Stimulated activated naive CD8-positive, alpha-beta T cell treated with anti-CD3 and anti-CD28 coated beads, Interleukin-15, Interleukin-2, amounts not matched to agents 100 ng/mL and 50 ng/mL, for 24 hours (primary cell): ENCODE results near the gene KRTAP5-7.
"Not testable (repeated sequence)": the region's sequence is repeated elsewhere in the genome, so short reads cannot be mapped to it uniquely, and the experiment has no call there.

Experiments used
- H3K27ac Mint-ChIP-seq: one replicate; pipeline ENCODE4 v1.8.0; 2021; ENCODE audit warnings: mild to moderate bottlenecking, mixed read lengths
- H3K27me3 Mint-ChIP-seq: one replicate; pipeline ENCODE4 v1.8.0; 2021; ENCODE audit warnings: mixed read lengths
- H3K36me3 Mint-ChIP-seq: one replicate; pipeline ENCODE4 v1.8.0; 2021; ENCODE audit warnings: low read depth, mixed read lengths
- H3K4me1 Mint-ChIP-seq: one replicate; pipeline ENCODE4 v1.8.0; 2021; ENCODE audit warnings: low read depth, mixed read lengths
- H3K4me3 Mint-ChIP-seq: one replicate; pipeline ENCODE4 v1.8.0; 2021; ENCODE audit warnings: mild to moderate bottlenecking, mixed read lengths
- H3K9me3 Mint-ChIP-seq: one replicate; pipeline ENCODE4 v1.8.0; 2021; ENCODE audit warnings: mixed read lengths

KRTAP5-7 gene, protein sequence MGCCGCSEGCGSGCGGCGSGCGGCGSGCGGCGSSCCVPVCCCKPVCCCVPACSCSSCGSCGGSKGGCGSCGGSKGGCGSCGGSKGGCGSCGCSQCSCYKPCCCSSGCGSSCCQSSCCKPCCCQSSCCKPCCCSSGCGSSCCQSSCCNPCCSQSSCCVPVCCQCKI

DNA sequence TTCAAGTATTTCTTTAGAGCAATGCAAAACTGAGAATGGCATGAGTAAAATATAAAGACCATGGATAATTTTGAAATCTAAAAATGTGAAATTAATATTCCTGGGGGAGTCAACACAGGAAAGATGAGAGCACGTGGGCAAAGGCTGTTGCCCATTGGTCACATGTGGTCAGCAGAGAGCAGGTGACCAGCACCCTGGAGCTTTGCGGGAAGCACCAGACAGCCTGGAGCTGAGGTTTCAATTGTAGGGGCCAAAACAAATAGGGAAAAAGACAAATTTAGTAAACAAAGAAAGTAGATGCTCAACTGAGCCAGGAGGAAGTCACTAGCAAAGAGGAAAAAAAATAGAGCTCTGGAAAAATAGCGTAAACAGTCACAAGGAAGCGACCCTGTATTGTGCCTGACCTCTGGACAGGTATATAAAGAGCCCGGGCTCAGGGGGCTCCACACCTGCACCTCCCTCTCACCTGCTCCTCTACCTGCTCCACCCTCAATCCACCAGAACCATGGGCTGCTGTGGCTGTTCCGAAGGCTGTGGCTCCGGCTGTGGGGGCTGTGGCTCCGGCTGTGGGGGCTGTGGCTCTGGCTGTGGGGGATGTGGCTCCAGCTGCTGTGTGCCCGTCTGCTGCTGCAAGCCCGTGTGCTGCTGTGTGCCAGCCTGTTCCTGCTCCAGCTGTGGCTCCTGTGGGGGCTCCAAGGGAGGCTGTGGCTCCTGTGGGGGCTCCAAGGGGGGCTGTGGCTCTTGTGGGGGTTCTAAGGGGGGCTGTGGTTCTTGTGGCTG, at the start of gene KRTAP5-7:
KRTAP5-7 (plus strand) TSS at position 472 of the 780 bp plus-strand sequence; CDS start at position 506, 34 bp downstream.
- not testable (repeated sequence) for H3K27ac Mint-ChIP-seq, H3K4me1 Mint-ChIP-seq, H3K27me3 Mint-ChIP-seq, H3K9me3 Mint-ChIP-seq, H3K36me3 Mint-ChIP-seq, H3K4me3 Mint-ChIP-seq

DNA sequence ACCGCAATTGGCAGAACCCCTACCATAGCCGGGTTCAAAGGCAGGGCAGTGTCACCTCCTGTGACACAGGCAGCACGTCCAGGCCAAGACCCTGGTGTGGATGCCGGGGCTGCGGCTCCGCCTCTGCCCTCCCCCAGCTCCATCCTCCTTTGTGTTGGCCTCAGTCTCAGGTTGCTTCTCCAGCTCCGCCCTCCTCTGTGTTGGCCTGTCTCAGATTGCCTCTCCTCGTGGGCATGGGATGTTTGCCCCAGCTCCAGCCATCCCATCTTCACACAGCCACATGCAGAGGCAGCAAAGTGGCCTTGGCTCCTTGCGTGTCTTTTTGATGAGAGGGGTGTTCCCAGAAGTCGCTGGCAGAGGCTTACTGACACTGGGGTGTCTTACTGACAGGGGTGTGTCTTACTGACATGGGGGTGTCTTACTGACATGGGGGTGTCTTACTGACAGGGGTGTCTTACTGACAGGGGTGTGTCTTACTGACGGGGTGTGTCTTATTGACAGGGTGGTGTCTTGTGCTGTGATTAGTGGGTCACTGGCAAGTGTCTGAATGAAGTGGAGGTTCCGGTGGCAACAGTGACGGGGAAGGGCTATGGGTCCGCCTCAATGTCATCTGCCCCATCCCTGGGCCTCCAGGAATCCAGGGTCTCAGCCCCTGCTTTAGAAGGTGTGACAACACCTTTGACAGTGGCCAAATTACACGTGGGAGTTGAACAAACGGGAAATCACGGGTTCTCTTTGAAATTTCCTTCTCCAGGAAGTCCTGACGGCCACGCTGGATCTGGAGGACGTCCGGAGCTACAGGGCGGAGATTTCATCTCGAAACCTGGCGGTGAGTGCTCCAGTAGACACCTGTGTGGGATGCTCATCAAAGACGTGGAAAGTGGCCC, 49.2 kb upstream of the KRTAP5-7 start:
- peaks cover 42% of the 10 kb centered on the region for H3K36me3 Mint-ChIP-seq
- no peaks in the 10 kb centered on the region for H3K4me1 Mint-ChIP-seq
- no peak overlapping the region for H3K27ac Mint-ChIP-seq
- no peak overlapping the region for H3K4me3 Mint-ChIP-seq
- H3K27me3 Mint-ChIP-seq = no peaks in the 10 kb centered on the region
- no peaks in the 10 kb centered on the region for H3K9me3 Mint-ChIP-seq

DNA sequence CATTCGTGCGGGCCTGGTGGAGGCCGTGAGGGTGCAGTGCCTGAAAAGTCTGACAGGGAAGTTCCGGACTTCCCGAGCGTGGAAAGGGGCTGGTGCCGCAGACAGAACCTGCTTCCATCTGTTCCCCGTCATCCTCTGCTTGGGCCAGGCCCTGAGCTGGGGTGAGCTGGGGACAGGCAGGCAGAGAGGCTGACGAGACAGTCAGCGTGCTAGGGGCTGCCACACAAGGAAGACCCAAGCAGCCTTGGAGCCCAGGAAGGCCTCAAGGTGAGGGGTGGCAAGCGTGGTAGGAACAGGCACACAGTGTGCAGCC, 48.6 kb upstream of the KRTAP5-7 start:
- Mint-ChIP-seq H3K4me1 (no peaks in the 10 kb centered on the region), H3K27me3 (no peaks in the 10 kb centered on the region), H3K27ac (no peak overlapping the region), H3K9me3 (no peaks in the 10 kb centered on the region), H3K36me3 (peaks cover 48% of the 10 kb centered on the region), H3K4me3 (no peak overlapping the region)

DNA sequence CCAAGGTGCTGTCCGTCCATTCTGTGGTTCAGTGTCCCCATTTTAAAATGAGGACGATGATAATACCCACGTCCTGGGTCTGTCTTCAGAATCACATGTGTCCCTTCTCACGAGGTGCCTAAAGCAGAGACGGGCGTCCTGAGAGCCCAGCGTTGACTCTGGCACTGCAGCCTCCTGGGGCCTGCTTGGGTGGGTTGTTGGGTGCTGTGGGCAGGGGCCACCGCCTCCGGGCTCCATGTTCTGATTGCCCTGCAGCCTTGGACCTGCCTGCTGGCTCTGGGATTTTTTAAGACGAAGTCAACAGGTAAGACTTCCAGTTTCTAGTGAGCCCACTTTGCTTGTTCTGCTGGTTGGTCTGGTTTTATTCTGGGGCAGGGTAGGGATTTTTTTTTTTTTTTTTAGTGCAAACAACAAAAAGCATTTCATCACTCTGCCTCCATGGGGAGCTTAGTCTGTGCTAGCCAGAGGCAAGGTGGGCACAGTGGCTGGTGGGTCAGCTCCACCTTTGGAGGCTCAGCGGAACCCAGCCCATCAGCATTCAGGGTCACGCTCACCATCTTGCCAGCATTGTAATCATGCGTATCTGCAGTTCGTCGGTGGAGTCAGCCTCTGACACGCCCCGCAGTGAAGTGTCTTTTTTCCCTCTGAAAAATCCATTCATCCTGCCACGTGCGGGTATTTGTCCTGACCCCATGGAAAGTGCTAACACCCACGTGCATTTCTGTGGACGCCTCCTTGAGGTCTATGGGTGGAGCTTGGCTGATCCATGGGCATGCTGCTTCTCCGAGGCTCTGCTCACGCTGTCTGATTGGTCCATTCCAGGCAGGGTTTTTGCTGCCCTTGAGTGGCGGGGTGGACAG, 45.7 kb upstream of the KRTAP5-7 start:
- no peaks in the 10 kb centered on the region for H3K9me3 Mint-ChIP-seq
- no peaks in the 10 kb centered on the region for H3K27me3 Mint-ChIP-seq
- peaks cover 61% of the 10 kb centered on the region for H3K36me3 Mint-ChIP-seq
- H3K27ac Mint-ChIP-seq = no peak overlapping the region
- no peak overlapping the region for H3K4me3 Mint-ChIP-seq
- H3K4me1 Mint-ChIP-seq = no peaks in the 10 kb centered on the region

DNA sequence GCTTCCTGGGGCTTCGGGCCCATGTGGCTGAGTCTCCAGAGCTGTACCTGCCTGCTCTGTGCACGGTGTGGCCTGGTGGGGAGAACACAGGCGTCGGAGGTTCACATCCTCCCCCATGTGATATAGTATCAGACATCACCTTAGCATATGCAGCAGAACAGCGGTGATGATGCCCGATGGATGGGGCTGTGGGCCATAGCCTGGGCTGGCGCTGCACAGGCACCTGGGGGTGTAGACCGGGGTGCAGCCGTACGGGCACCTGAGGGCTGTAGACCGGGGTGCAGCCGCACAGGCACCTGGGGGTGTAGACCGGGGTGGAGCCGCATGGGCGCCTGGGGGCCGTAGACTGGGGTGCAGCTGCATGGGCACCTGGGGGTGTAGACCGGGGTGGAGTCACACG, 44.9 kb upstream of the KRTAP5-7 start:
- peaks cover 63% of the 10 kb centered on the region for H3K36me3 Mint-ChIP-seq
- H3K9me3 Mint-ChIP-seq = no peaks in the 10 kb centered on the region
- no peak overlapping the region for H3K27ac Mint-ChIP-seq
- no peaks in the 10 kb centered on the region for H3K27me3 Mint-ChIP-seq
- H3K4me3 Mint-ChIP-seq = no peak overlapping the region
- H3K4me1 Mint-ChIP-seq = no peaks in the 10 kb centered on the region

DNA sequence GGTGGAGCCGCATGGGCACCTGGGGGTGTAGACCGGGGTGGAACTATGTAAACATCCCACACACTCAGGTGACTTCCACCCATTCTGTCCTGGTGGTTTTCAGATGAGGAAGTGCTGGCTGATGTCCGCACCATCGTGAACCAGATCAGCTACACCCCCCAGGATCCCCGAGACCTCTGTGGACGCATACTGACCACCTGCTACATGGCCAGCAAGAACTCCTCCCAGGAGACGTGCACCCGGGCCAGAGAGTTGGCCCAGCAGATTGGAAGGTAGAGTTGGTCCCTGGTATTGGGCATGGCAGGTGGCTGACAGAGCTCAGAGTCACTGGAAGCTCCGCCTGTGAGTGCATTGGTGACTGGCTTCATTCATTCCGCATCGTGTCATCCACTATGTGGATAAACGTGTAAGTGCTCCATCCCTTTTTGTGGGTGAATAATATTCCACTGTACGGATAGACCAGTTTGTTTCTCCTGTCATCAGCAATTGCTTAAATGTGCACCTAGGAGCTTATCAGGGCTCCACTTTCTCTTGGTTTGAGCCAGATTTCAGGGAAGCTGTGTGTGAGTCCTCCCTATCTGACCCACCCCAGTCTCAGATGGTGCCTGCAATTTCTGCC, 44.2 kb upstream of the KRTAP5-7 start:
- Mint-ChIP-seq H3K9me3 (no peaks in the 10 kb centered on the region), H3K27me3 (no peaks in the 10 kb centered on the region), H3K27ac (no peak overlapping the region), H3K36me3 (peaks cover 66% of the 10 kb centered on the region), H3K4me1 (peaks cover 1% of the 10 kb centered on the region), H3K4me3 (no peak overlapping the region)

DNA sequence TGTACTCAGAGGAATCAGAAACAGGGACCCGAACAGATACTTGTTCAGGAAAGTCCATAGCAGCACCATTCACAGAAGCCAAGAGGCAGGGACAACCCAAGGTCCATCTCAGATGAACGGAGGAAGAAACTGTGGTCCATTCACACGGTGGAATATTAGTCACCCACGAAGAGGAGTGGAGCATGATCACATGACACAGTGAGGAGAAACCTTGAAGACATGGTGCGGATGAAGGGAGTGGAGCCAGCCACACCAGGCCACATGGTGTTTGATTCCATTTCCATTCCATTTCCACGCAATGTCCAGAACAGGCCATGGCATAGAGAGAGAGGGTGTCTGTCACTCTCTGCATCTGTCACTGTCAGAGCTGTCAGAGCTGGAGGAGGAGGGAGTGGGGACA, 43.4 kb upstream of the KRTAP5-7 start:
- Mint-ChIP-seq H3K27ac (no peak overlapping the region), H3K27me3 (no peaks in the 10 kb centered on the region), H3K9me3 (no peaks in the 10 kb centered on the region), H3K4me1 (peaks cover 10% of the 10 kb centered on the region), H3K36me3 (peaks cover 74% of the 10 kb centered on the region), H3K4me3 (no peak overlapping the region)

DNA sequence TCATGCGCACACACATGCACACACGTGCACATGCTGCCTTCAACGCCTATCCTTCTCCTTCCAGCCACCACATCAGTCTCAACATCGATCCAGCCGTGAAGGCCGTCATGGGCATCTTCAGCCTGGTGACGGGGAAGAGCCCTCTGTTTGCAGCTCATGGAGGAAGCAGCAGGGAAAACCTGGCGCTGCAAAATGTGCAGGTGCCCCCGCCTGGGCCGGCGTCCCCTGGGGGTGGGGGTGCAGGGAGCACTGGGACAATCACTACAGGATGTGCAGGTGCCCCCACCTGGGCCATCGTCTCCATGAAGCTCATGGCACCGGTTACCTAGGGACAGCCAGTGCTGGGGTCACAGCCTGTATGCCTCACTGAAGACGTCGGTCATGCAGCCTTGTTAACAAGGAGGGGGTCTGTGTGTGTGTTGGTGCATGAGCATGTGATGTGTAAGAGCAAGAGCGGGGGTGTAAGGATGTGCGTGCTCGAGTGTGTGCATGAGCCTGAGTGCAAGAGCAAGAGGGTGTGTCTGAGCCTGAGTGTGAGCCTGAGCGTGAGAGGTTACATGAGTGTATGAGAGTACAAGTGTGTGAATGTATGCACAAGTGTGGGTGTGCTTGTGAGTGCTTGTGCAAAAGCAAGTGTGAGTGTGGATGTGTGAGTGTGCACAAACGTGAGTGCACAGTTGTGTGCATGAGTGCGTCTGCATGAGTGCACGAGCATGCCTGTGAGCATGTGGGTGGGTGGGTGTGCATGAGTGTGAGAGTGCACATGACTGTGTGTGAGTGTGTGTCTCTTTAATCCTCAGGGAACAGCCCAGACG, 42.6 kb upstream of the KRTAP5-7 start:
- Mint-ChIP-seq H3K36me3 (peaks cover 77% of the 10 kb centered on the region), H3K27me3 (no peaks in the 10 kb centered on the region), H3K27ac (no peak overlapping the region)

DNA sequence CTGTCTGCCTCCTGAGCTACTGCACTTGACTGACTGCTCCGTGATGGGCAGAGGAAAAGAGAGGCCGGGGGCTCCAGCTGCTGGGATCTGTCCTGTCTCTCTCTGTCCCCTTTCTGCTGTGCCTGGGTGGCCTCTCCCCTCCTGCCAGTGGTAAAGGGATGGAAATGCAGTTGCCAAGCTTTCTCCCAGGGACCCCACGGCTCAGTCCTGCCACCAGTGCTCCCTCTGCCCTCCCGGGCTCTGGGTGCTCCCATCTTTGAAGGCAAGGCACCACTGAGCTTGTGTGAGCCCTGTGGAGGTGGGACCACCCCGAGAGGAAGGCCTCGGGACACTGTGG, 42.0 kb upstream of the KRTAP5-7 start:
- H3K4me3 Mint-ChIP-seq = no peak overlapping the region
- H3K9me3 Mint-ChIP-seq = no peaks in the 10 kb centered on the region
- peaks cover 73% of the 10 kb centered on the region for H3K36me3 Mint-ChIP-seq
- H3K27me3 Mint-ChIP-seq = no peaks in the 10 kb centered on the region
- no peak overlapping the region for H3K27ac Mint-ChIP-seq
- peaks cover 21% of the 10 kb centered on the region for H3K4me1 Mint-ChIP-seq

More for the DNA sequence above, 42.6 kb upstream of the KRTAP5-7 start:
- Mint-ChIP-seq H3K4me1 (peaks cover 17% of the 10 kb centered on the region), H3K4me3 (no peak overlapping the region), H3K9me3 (no peaks in the 10 kb centered on the region)

DNA sequence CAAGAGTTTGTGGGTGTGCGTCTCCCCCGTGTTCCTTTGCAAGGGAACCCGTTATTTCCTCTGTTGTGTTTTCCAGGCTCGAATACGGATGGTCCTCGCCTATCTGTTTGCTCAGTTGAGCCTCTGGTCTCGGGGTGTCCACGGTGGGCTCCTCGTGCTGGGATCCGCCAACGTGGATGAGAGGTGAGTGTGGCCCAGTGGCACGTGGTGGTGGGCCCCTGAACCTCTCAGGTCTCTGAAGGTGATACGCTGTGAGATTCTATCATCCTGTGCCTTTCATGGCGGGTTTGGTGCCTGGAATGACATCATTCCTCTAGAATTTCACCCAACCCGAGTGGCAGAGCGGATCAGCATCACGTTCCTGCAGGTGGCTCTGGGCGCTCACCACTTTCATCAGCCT, 41.6 kb upstream of the KRTAP5-7 start:
- H3K27ac Mint-ChIP-seq = no peak overlapping the region
- H3K9me3 Mint-ChIP-seq = no peaks in the 10 kb centered on the region
- no peaks in the 10 kb centered on the region for H3K27me3 Mint-ChIP-seq
- peaks cover 72% of the 10 kb centered on the region for H3K36me3 Mint-ChIP-seq
- H3K4me1 Mint-ChIP-seq = peaks cover 21% of the 10 kb centered on the region
- no peak overlapping the region for H3K4me3 Mint-ChIP-seq

DNA sequence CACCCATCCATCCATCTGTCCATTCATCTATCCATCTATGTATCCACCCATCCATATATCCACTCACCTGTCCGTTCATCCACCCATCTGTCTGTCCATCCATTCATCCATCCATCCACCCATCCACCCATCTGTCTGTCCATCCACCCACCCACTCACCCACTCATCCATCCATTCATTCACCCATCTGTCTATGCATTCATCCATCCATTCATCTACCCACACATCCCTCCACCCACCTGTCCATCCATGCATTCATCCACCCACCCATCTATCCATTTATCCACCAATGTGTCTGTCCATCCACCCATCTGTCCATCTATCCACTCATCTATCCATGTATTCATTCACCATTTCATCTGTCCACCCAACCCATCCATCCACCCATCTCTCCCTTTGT, 40.7 kb upstream of the KRTAP5-7 start:
- peaks cover 21% of the 10 kb centered on the region for H3K4me1 Mint-ChIP-seq
- H3K36me3 Mint-ChIP-seq = peaks cover 74% of the 10 kb centered on the region
- H3K9me3 Mint-ChIP-seq = no peaks in the 10 kb centered on the region
- H3K4me3 Mint-ChIP-seq = no peak overlapping the region
- H3K27me3 Mint-ChIP-seq = no peaks in the 10 kb centered on the region
- no peak overlapping the region for H3K27ac Mint-ChIP-seq

DNA sequence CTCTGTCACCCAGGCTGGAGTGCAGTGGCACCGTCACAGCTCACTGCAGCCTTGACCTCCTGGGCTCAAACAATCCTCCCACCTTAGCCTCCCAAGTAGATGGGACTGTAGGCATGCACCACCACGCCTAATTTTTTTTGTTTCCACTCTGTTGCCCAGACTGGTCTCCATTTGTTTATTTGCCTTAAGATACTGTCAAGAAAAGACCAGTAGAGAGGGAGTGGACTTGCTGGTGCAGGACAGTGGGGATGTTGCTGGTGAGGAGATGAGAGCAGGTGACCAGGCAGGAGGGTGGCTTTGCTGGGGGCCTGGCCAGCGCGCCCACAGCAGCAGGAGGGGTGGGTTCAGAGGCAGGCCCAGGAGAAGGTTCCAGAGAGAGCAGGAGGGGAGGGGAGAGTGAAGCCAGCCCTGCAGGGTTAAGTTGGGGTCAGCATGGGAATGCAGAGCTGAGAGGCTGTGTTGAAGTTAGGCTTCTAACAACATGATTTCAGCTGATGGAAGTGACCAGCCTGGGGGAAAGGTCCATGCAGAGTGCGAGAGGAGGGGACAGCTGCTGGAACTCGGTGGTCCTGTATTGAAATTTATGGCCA, 38.3 kb upstream of the KRTAP5-7 start:
- Mint-ChIP-seq H3K4me3 (peak overlapping the region; percentile 8), H3K4me1 (peaks cover 21% of the 10 kb centered on the region), H3K36me3 (peaks cover 77% of the 10 kb centered on the region), H3K27ac (peak overlapping the region; percentile 94), H3K9me3 (no peaks in the 10 kb centered on the region), H3K27me3 (no peaks in the 10 kb centered on the region)

DNA sequence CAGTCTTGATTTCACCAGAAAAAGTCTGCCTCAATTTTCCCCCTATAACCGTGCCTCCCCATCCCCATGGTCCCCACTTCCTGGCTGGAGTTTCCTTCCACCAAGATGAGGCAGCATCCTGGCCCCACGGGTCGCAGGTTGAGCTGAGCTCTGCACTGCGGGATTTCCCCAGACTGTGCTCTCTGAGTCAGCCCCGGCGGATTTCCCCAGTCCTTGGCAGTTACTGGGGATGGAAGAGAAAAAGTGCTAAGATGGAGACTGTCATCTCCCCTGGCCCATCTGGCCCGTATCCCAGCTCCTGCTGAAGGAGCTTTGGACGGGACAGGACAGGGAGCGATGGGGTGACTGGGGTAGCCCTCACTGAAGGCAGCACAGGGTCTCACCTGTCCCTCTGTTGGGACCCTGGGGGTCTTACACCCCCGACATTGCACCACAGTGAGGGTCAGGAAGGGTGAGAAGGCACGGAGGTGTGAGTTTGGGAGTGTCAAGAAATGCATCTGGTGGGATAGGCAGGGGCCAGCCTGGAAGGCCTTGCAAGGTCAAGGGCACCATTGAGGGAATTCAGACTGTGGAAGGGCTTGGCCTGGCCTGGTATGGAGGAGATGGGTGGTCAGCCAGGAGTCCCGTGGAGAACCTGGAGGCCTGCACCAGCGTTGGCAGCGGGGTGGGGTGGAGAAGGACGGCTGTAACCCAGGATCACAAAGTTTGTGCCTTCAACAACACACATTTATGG, 37.6 kb upstream of the KRTAP5-7 start:
- Mint-ChIP-seq H3K4me1 (peaks cover 21% of the 10 kb centered on the region), H3K36me3 (peaks cover 77% of the 10 kb centered on the region), H3K4me3 (peak overlapping the region; percentile 62), H3K9me3 (no peaks in the 10 kb centered on the region), H3K27ac (peak overlapping the region; percentile 94), H3K27me3 (no peaks in the 10 kb centered on the region)
